Measurements from ENCODE around the gene AASDHPPT. TPM values are rescaled to one million over a fixed set of nuclear protein-coding genes. Genes with fewer than 3 reads are reported as not detected.
A peak's percentile ranks its signal among the peaks of the same experiment; 100 is the strongest.

Gene AASDHPPT
- total RNA-seq, 1 experiment from 2014 or later, result 47.1 TPM

- Histone ChIP-seq H2AFZ (ENCODE audit: low read length) (no peak overlapping the region), H4K91ac (ENCODE audit: insufficient read length, low read depth, low read length) (no peak overlapping the region), H2BK12ac (ENCODE audit: insufficient read length, low read depth, low read length) (no peak overlapping the region), H4K8ac (replicated peaks; ENCODE audit: insufficient read length, low read depth, low read length) (no peak overlapping the region), H2BK5ac (ENCODE audit: insufficient read length, low read length) (no peak overlapping the region), H3K4me1 (ENCODE audit: insufficient read depth, low read length) (no peaks in the 10 kb centered on the region), H3K56ac (ENCODE audit: insufficient read length, low read depth, low read length) (no peak overlapping the region), H3K79me1 (ENCODE audit: insufficient read depth, low read depth, low read length, poor library complexity, severe bottlenecking) (no peaks in the 10 kb centered on the region), H3K23ac (ENCODE audit: insufficient read length, low read depth, low read length) (no peak overlapping the region), H3K27ac (ENCODE audit: insufficient read length, low read depth, low read length) (no peak overlapping the region), H3K14ac (ENCODE audit: insufficient read depth, low read length) (no peak overlapping the region), H3K9ac (ENCODE audit: extremely low read depth, insufficient read length, low read length) (no peak overlapping the region), H2BK120ac (ENCODE audit: low read depth, low read length, poor library complexity, severe bottlenecking) (no peak overlapping the region), H3K4me2 (ENCODE audit: insufficient read depth, insufficient read length, low read length) (no peak overlapping the region), H2BK20ac (ENCODE audit: low read depth, low read length, poor library complexity, severe bottlenecking) (no peak overlapping the region), H3T11ph (ENCODE audit: low read length) (no peak overlapping the region), H4K5ac (ENCODE audit: insufficient read length, low read depth, low read length) (no peak overlapping the region), H3K4ac (ENCODE audit: low read depth, low read length) (no peak overlapping the region), H2AK5ac (ENCODE audit: insufficient read length, low read length) (no peak overlapping the region), H3K23me2 (ENCODE audit: insufficient read length, low read depth, low read length, poor library complexity, severe bottlenecking) (no peaks in the 10 kb centered on the region), H3K27me3 (ENCODE audit: insufficient read depth, low read length) (no peaks in the 10 kb centered on the region), H4K20me1 (ENCODE audit: control insufficient read depth, insufficient read depth, insufficient read length) (no peaks in the 10 kb centered on the region), H3K18ac (ENCODE audit: insufficient read length, low read depth, low read length) (no peak overlapping the region), H2BK15ac (ENCODE audit: low read depth, low read length) (no peak overlapping the region), H3K9me3 (ENCODE audit: control insufficient read depth, low read depth, low read length) (no peaks in the 10 kb centered on the region), H3K79me2 (ENCODE audit: insufficient read depth, low read length) (no peaks in the 10 kb centered on the region)
- Mint-ChIP-seq H3K4me3 (no peak overlapping the region), H3K9me3 (no peaks in the 10 kb centered on the region), H3K4me1 (peaks cover 13 to 21% of the 10 kb centered on the region in 2 experiments), H3K27me3 (ENCODE audit: low read depth) (no peaks in the 10 kb centered on the region), H3K27ac (no peak overlapping the region; a peak in 1 of 7 replicates), H3K36me3 (ENCODE audit: insufficient read depth in 1 of 3, low read depth in 3 of 3) (no peaks in the 10 kb centered on the region)
- no peak for TF ChIP-seq CTCF (conservative IDR thresholded peaks at IDR 0.05)
- peak; percentile 30 for DNase-seq
- WGBS (ENCODE audit: extremely low coverage, insufficient read length, low lambda C conversion rate), result no CpG with 5 or more reads among the region's 2 CpGs
Observed at GRCh38 chr11:106131998-106132397, 54.5 kb downstream of the AASDHPPT start.
